Large intestine (tissue), 3 donors: ENCODE measurements around the gene GRIA1. TPM values are rescaled to one million over a fixed set of nuclear protein-coding genes. Genes with fewer than 3 reads are reported as not detected.

ENCODE experiments used
- DNase-seq, 2 donors: peaks; one replicate each; pipeline versions ENCODE4 v3.0.0 to v3.0.0-alpha.2; 2013
- H3K27ac ChIP-seq: one replicate; pipeline ENCODE4 v1.5.1; 2013; ENCODE audit warnings: low read length
- H3K27me3 ChIP-seq: 2 replicates; pipeline ENCODE4 v1.6.1; 2013; ENCODE audit warnings: low read length; ENCODE audit not compliant: control insufficient read depth, insufficient read depth
- H3K36me3 ChIP-seq: 2 replicates; pipeline ENCODE4 v1.6.1; 2013; ENCODE audit warnings: low read length; ENCODE audit not compliant: control insufficient read depth, insufficient read depth
- H3K4me1 ChIP-seq: one replicate; pipeline ENCODE4 v1.6.1; 2013; ENCODE audit warnings: low read length; ENCODE audit not compliant: control insufficient read depth, insufficient read depth
- H3K4me3 ChIP-seq: one replicate; pipeline ENCODE4 v1.5.1; 2013; ENCODE audit warnings: low read length
- H3K9me3 ChIP-seq: one replicate; pipeline ENCODE4 v1.6.1; 2013; ENCODE audit warnings: mild to moderate bottlenecking, low read depth, low read length, moderate library complexity; ENCODE audit not compliant: control insufficient read depth
- WGBS: methylation state at CpG from one replicate; pipeline ENCODE4 v1.1.5; 2013; ENCODE audit warnings: low lambda C conversion rate; ENCODE audit not compliant: insufficient coverage; 5-methylcytosine and 5-hydroxymethylcytosine counted together
- polyA plus RNA-seq: library from polyadenylated mRNA; unstranded; fragments of 120-200 nt; gene quantifications from one replicate; pipeline ENCODE4 v1.2.1, GENCODE V29; 2013

Gene GRIA1
- polyA plus RNA-seq, 1 donor: 0.93 TPM

- Histone ChIP-seq H3K4me1 (no peaks in the 10 kb centered on the region), H3K27me3 (no peaks in the 10 kb centered on the region), H3K36me3 (no peaks in the 10 kb centered on the region), H3K27ac (no peak overlapping the region), H3K4me3 (no peak overlapping the region), H3K9me3 (no peaks in the 10 kb centered on the region)
- DNase-seq: no peak
These were observed 22.9 kb upstream of the GRIA1 start for GRCh38 chr5:153467546-153467945.

DNA sequence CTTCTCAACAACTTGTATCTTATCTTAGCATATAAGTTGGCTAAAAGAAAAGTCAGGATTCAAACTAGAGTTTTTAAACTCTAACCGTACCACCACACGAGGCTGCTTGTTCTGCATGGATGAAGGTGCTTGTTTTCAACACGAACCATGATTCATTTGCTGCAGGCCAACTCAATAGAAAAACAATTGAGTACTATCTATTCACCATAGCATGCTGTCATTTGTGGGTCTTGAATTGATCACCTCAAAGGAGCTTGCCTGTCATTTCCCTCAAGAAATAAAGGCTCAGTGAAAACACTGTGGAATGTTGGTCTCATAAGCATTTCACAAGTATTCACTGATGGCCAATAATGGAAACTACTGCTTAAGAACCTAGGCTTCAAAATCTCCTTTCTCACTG, 21.0 kb upstream of the GRIA1 start:
- no CpG with 5 or more reads among the region's 3 CpGs for WGBS
- no peaks in the 10 kb centered on the region for H3K4me1 ChIP-seq
- no peaks in the 10 kb centered on the region for H3K36me3 ChIP-seq
- no peaks in the 10 kb centered on the region for H3K9me3 ChIP-seq
- H3K27ac ChIP-seq: no peak overlapping the region
- H3K4me3 ChIP-seq: no peak overlapping the region
- no peaks in the 10 kb centered on the region for H3K27me3 ChIP-seq
- DNase-seq: no peak

- no peak overlapping the region for H3K4me3 ChIP-seq
- H3K36me3 ChIP-seq: no peaks in the 10 kb centered on the region
- H3K27me3 ChIP-seq: no peaks in the 10 kb centered on the region
- H3K4me1 ChIP-seq: no peaks in the 10 kb centered on the region
- H3K27ac ChIP-seq: no peak overlapping the region
- H3K9me3 ChIP-seq: no peaks in the 10 kb centered on the region
- DNase-seq: no peak
- WGBS: 56% methylated on average over 3 of the region's 4 CpGs
These were observed 19.7 kb upstream of the GRIA1 start for GRCh38 chr5:153470736-153471135.

DNA sequence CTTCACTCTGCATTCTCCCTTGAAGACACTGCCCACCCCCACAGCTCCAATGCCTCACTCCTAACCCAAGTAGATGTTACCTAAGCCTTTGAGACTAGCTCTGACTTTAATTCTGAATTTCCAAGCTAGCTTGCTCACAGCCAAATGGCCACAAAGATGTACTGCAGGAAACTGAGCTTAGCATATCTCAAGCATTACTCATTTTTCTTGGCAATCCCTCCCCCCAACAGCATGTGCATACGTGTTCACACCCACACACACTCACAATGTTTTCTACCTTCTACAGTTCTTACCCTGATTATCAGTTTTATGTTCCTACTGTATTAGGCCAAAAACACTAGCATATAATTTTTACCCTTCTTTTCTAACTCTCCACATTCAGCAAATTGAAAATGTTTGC, 13.7 kb upstream of the GRIA1 start:
- WGBS: 57% methylated on average over 1 of the region's 1 CpG
- no peak for DNase-seq

GRCh38 chr5:153480401-153480800, 10.1 kb upstream of the GRIA1 start:
- Histone ChIP-seq H3K27ac (no peak overlapping the region), H3K9me3 (no peaks in the 10 kb centered on the region), H3K27me3 (no peaks in the 10 kb centered on the region), H3K36me3 (no peaks in the 10 kb centered on the region), H3K4me1 (no peaks in the 10 kb centered on the region), H3K4me3 (no peak overlapping the region)
- DNase-seq: no peak

More for the DNA sequence above, 13.7 kb upstream of the GRIA1 start:
- H3K27me3 ChIP-seq: no peaks in the 10 kb centered on the region
- no peak overlapping the region for H3K27ac ChIP-seq
- H3K9me3 ChIP-seq: no peaks in the 10 kb centered on the region
- no peaks in the 10 kb centered on the region for H3K4me1 ChIP-seq
- H3K4me3 ChIP-seq: no peak overlapping the region
- H3K36me3 ChIP-seq: no peaks in the 10 kb centered on the region

GRCh38 chr5:153483482-153483881, 7.0 kb upstream of the GRIA1 start:
- Histone ChIP-seq H3K4me1 (no peaks in the 10 kb centered on the region), H3K36me3 (no peaks in the 10 kb centered on the region), H3K4me3 (no peak overlapping the region), H3K9me3 (no peaks in the 10 kb centered on the region), H3K27me3 (peaks cover 4% of the 10 kb centered on the region), H3K27ac (no peak overlapping the region)
- no CpG with 5 or more reads among the region's 4 CpGs for WGBS
- no peak for DNase-seq

GRCh38 chr5:153485641-153486040, 4.8 kb upstream of the GRIA1 start:
- no peak overlapping the region for H3K4me3 ChIP-seq
- H3K27me3 ChIP-seq: peaks cover 18% of the 10 kb centered on the region
- no peaks in the 10 kb centered on the region for H3K36me3 ChIP-seq
- H3K27ac ChIP-seq: no peak overlapping the region
- 67% methylated on average over 1 of the region's 2 CpGs for WGBS
- H3K9me3 ChIP-seq: no peaks in the 10 kb centered on the region
- no peak for DNase-seq
- H3K4me1 ChIP-seq: no peaks in the 10 kb centered on the region

GRCh38 chr5:153486771-153487170, 3.7 kb upstream of the GRIA1 start:
- H3K27me3 ChIP-seq: peaks cover 29% of the 10 kb centered on the region
- no peak overlapping the region for H3K27ac ChIP-seq
- no peaks in the 10 kb centered on the region for H3K4me1 ChIP-seq
- no CpG with 5 or more reads among the region's 2 CpGs for WGBS
- no peaks in the 10 kb centered on the region for H3K36me3 ChIP-seq
- no peaks in the 10 kb centered on the region for H3K9me3 ChIP-seq
- H3K4me3 ChIP-seq: no peak overlapping the region
- DNase-seq: no peak

DNA sequence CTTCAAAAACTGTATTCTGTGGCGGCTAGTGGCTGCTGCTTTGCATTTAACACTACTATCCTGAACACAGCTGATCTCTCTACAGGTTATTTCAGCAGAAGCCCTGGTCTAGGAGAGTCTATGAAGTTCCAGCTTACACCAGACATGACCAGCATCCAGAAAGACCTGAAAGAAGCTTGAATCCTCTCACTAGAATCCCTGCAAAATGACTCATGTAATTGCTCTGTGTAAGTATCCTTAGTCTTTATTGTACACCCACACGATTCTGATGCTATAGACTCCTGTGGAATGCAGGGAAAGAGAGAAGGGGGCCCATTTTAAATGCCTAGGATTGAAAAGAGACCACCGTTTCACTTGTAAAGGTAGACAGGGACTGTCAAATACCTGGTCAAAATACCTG, 859 bp upstream of the GRIA1 start:
- no peaks in the 10 kb centered on the region for H3K4me1 ChIP-seq
- no peak for DNase-seq
- no CpG with 5 or more reads among the region's 3 CpGs for WGBS
- H3K27ac ChIP-seq: no peak overlapping the region
- H3K4me3 ChIP-seq: no peak overlapping the region
- H3K9me3 ChIP-seq: no peaks in the 10 kb centered on the region
- peaks cover 37% of the 10 kb centered on the region for H3K27me3 ChIP-seq
- no peaks in the 10 kb centered on the region for H3K36me3 ChIP-seq

GRCh38 chr5:153491038-153491744, 721 bp downstream of the GRIA1 start:
- 0% methylated on average over 2 of the region's 14 CpGs for WGBS

GRCh38 chr5:153491856-153492255, 1.4 kb downstream of the GRIA1 start:
- H3K27me3 ChIP-seq: peaks cover 37% of the 10 kb centered on the region
- no peaks in the 10 kb centered on the region for H3K36me3 ChIP-seq
- H3K9me3 ChIP-seq: no peaks in the 10 kb centered on the region
- WGBS: no CpG with 5 or more reads among the region's 8 CpGs
- no peaks in the 10 kb centered on the region for H3K4me1 ChIP-seq
- H3K4me3 ChIP-seq: no peak overlapping the region
- no peak for DNase-seq
- H3K27ac ChIP-seq: no peak overlapping the region

More at GRCh38 chr5:153491038-153491744, 721 bp downstream of the GRIA1 start:
- Histone ChIP-seq H3K4me3 (peak overlapping the region; percentile 27), H3K27me3 (peaks cover 37% of the 10 kb centered on the region), H3K36me3 (no peaks in the 10 kb centered on the region), H3K9me3 (no peaks in the 10 kb centered on the region), H3K27ac (no peak overlapping the region), H3K4me1 (no peaks in the 10 kb centered on the region)
- no peak for DNase-seq
